T-helper 1 cell treated with Interleukin-12 subunit alpha and Interleukin-12 subunit beta and Interleukin-4 antibody, amounts not matched to agents 30 μg/mL and 1 μg/mL, for 36 hours (primary cell): ENCODE measurements around the gene BMPR1B.

ENCODE experiments used
- H3K27ac Mint-ChIP-seq: one replicate; pipeline ENCODE4 v1.8.0; 2021; ENCODE audit warnings: mild to moderate bottlenecking, mixed read lengths
- H3K27me3 Mint-ChIP-seq: one replicate; pipeline ENCODE4 v1.8.0; 2021; ENCODE audit warnings: low read depth, mixed read lengths
- H3K36me3 Mint-ChIP-seq: one replicate; pipeline ENCODE4 v1.8.0; 2021; ENCODE audit warnings: low read depth, mixed read lengths
- H3K4me1 Mint-ChIP-seq: one replicate; pipeline ENCODE4 v1.8.0; 2021; ENCODE audit warnings: low read depth, mixed read lengths
- H3K4me3 Mint-ChIP-seq: one replicate; pipeline ENCODE4 v1.8.0; 2021; ENCODE audit warnings: mild to moderate bottlenecking, moderate library complexity, mixed read lengths
- H3K9me3 Mint-ChIP-seq: one replicate; pipeline ENCODE4 v1.8.0; 2021; ENCODE audit warnings: mixed read lengths

BMPR1B gene

GRCh38 chr4:95085124-95085833 lies 327.5 kb downstream of the BMPR1B start:
- H3K9me3 Mint-ChIP-seq: no peaks in the 10 kb centered on the region
- peak overlapping the region; percentile 56 for H3K27ac Mint-ChIP-seq
- H3K27me3 Mint-ChIP-seq: no peaks in the 10 kb centered on the region
- peaks cover 8% of the 10 kb centered on the region for H3K4me1 Mint-ChIP-seq
- H3K4me3 Mint-ChIP-seq: no peak overlapping the region
- no peaks in the 10 kb centered on the region for H3K36me3 Mint-ChIP-seq

GRCh38 chr4:95086551-95086950 lies 328.8 kb downstream of the BMPR1B start:
- no peak overlapping the region for H3K27ac Mint-ChIP-seq
- H3K9me3 Mint-ChIP-seq: no peaks in the 10 kb centered on the region
- no peaks in the 10 kb centered on the region for H3K36me3 Mint-ChIP-seq
- H3K4me3 Mint-ChIP-seq: no peak overlapping the region
- H3K27me3 Mint-ChIP-seq: peaks cover 3% of the 10 kb centered on the region
- peaks cover 8% of the 10 kb centered on the region for H3K4me1 Mint-ChIP-seq

GRCh38 chr4:95087657-95088455 lies 330.1 kb downstream of the BMPR1B start:
- Mint-ChIP-seq H3K27me3 (peaks cover 7% of the 10 kb centered on the region), H3K36me3 (no peaks in the 10 kb centered on the region), H3K9me3 (no peaks in the 10 kb centered on the region), H3K4me3 (no peak overlapping the region), H3K27ac (no peak overlapping the region), H3K4me1 (peaks cover 8% of the 10 kb centered on the region)

- Mint-ChIP-seq H3K36me3 (no peaks in the 10 kb centered on the region), H3K4me1 (no peaks in the 10 kb centered on the region), H3K27ac (no peak overlapping the region), H3K27me3 (peaks cover 13% of the 10 kb centered on the region), H3K4me3 (no peak overlapping the region), H3K9me3 (no peaks in the 10 kb centered on the region)
These were observed 333.5 kb downstream of the BMPR1B start for GRCh38 chr4:95091272-95091671.

GRCh38 chr4:95092766-95093165 lies 335.0 kb downstream of the BMPR1B start:
- no peak overlapping the region for H3K27ac Mint-ChIP-seq
- H3K4me3 Mint-ChIP-seq: no peak overlapping the region
- H3K9me3 Mint-ChIP-seq: no peaks in the 10 kb centered on the region
- no peaks in the 10 kb centered on the region for H3K36me3 Mint-ChIP-seq
- H3K27me3 Mint-ChIP-seq: peaks cover 13% of the 10 kb centered on the region
- H3K4me1 Mint-ChIP-seq: no peaks in the 10 kb centered on the region

GRCh38 chr4:95093460-95093859 lies 335.7 kb downstream of the BMPR1B start:
- no peaks in the 10 kb centered on the region for H3K9me3 Mint-ChIP-seq
- no peaks in the 10 kb centered on the region for H3K36me3 Mint-ChIP-seq
- no peaks in the 10 kb centered on the region for H3K4me1 Mint-ChIP-seq
- no peak overlapping the region for H3K4me3 Mint-ChIP-seq
- H3K27me3 Mint-ChIP-seq: peaks cover 13% of the 10 kb centered on the region
- no peak overlapping the region for H3K27ac Mint-ChIP-seq

- Mint-ChIP-seq H3K36me3 (no peaks in the 10 kb centered on the region), H3K27me3 (peaks cover 13% of the 10 kb centered on the region), H3K4me3 (no peak overlapping the region), H3K27ac (no peak overlapping the region), H3K9me3 (no peaks in the 10 kb centered on the region), H3K4me1 (no peaks in the 10 kb centered on the region)
These were observed 336.5 kb downstream of the BMPR1B start for GRCh38 chr4:95093936-95094929.

- Mint-ChIP-seq H3K4me3 (no peak overlapping the region), H3K4me1 (no peaks in the 10 kb centered on the region)
These were observed 337.7 kb downstream of the BMPR1B start for GRCh38 chr4:95095348-95095974.

GRCh38 chr4:95102162-95102790 lies 344.5 kb downstream of the BMPR1B start:
- Mint-ChIP-seq H3K27ac (no peak overlapping the region), H3K4me3 (no peak overlapping the region), H3K9me3 (no peaks in the 10 kb centered on the region), H3K36me3 (no peaks in the 10 kb centered on the region), H3K4me1 (no peaks in the 10 kb centered on the region), H3K27me3 (no peaks in the 10 kb centered on the region)

More at GRCh38 chr4:95095348-95095974, 337.7 kb downstream of the BMPR1B start:
- Mint-ChIP-seq H3K27ac (no peak overlapping the region), H3K36me3 (no peaks in the 10 kb centered on the region), H3K27me3 (peaks cover 13% of the 10 kb centered on the region), H3K9me3 (no peaks in the 10 kb centered on the region)

- no peaks in the 10 kb centered on the region for H3K27me3 Mint-ChIP-seq
- no peak overlapping the region for H3K27ac Mint-ChIP-seq
- no peaks in the 10 kb centered on the region for H3K4me1 Mint-ChIP-seq
- H3K4me3 Mint-ChIP-seq: no peak overlapping the region
- no peaks in the 10 kb centered on the region for H3K36me3 Mint-ChIP-seq
- H3K9me3 Mint-ChIP-seq: no peaks in the 10 kb centered on the region
These were observed 347.4 kb downstream of the BMPR1B start for GRCh38 chr4:95105112-95105511.

GRCh38 chr4:95105983-95106382 lies 348.2 kb downstream of the BMPR1B start:
- no peaks in the 10 kb centered on the region for H3K27me3 Mint-ChIP-seq

GRCh38 chr4:95106408-95106928 lies 348.7 kb downstream of the BMPR1B start:
- H3K27ac Mint-ChIP-seq: no peak overlapping the region
- no peaks in the 10 kb centered on the region for H3K36me3 Mint-ChIP-seq
- H3K4me3 Mint-ChIP-seq: no peak overlapping the region
- no peaks in the 10 kb centered on the region for H3K27me3 Mint-ChIP-seq
- H3K9me3 Mint-ChIP-seq: no peaks in the 10 kb centered on the region
- H3K4me1 Mint-ChIP-seq: no peaks in the 10 kb centered on the region

More at GRCh38 chr4:95105983-95106382, 348.2 kb downstream of the BMPR1B start:
- no peaks in the 10 kb centered on the region for H3K9me3 Mint-ChIP-seq
- H3K4me3 Mint-ChIP-seq: no peak overlapping the region
- H3K4me1 Mint-ChIP-seq: no peaks in the 10 kb centered on the region
- H3K27ac Mint-ChIP-seq: no peak overlapping the region
- no peaks in the 10 kb centered on the region for H3K36me3 Mint-ChIP-seq

- H3K27ac Mint-ChIP-seq: no peak overlapping the region
- no peaks in the 10 kb centered on the region for H3K9me3 Mint-ChIP-seq
- no peaks in the 10 kb centered on the region for H3K27me3 Mint-ChIP-seq
- no peaks in the 10 kb centered on the region for H3K4me1 Mint-ChIP-seq
- H3K36me3 Mint-ChIP-seq: no peaks in the 10 kb centered on the region
- H3K4me3 Mint-ChIP-seq: no peak overlapping the region
These were observed 349.2 kb downstream of the BMPR1B start for GRCh38 chr4:95107004-95107403.
